Gastrocnemius medialis (tissue), 4 donors: ENCODE results near the gene TMPRSS13. TPM values are rescaled to one million over a fixed set of nuclear protein-coding genes. Genes with fewer than 3 reads are reported as not detected.

ENCODE experiments used
- ATAC-seq, 2 donors: fragments of 150-250 bp; one replicate each; pipeline ENCODE4 v1.9.1; 2016
- DNase-seq, 2 donors: peaks; one replicate each; pipeline ENCODE4 v3.0.0-alpha.2; 2019
- H3K27ac ChIP-seq, 4 donors: fragments of 200-600 bp; sonication (generic); 1 replicate in 1 of 4; 2 replicates in 3 of 4; pipeline ENCODE4 v1.5.1; 2016 to 2018; ENCODE audit warnings: mild to moderate bottlenecking in 2 of 4, moderate library complexity in 1 of 4
- H3K27me3 ChIP-seq, 3 donors: fragments of 200-600 bp; sonication (generic) in 2 of 3; 1 replicate in 1 of 3; 2 replicates in 2 of 3; pipeline versions ENCODE4 v1.5.1 to v1.6.0; 2016 to 2019; ENCODE audit warnings: mild to moderate bottlenecking in 1 of 3, moderate library complexity in 1 of 3
- H3K36me3 ChIP-seq, 2 donors: fragments of 200-600 bp; sonication (generic) in 1 of 2; one replicate each; pipeline ENCODE4 v1.5.1; 2017 to 2018
- H3K4me1 ChIP-seq, 2 donors: fragments of 200-600 bp; sonication (generic) in 1 of 2; one replicate each; pipeline ENCODE4 v1.5.1; 2016 to 2017; ENCODE audit warnings: mild to moderate bottlenecking in 2 of 2
- H3K4me3 ChIP-seq, 4 donors: fragments of 200-600 bp; sonication (generic) in 3 of 4; 1 replicate in 1 of 4; 2 replicates in 3 of 4; pipeline ENCODE4 v1.5.1; 2016 to 2019; ENCODE audit warnings: mild to moderate bottlenecking in 2 of 4
- H3K9me3 ChIP-seq, 3 donors: fragments of 200-600 bp; sonication (generic) in 2 of 3; 1 replicate in 1 of 3; 2 replicates in 2 of 3; pipeline ENCODE4 v1.5.1; 2016 to 2019
- POLR2A ChIP-seq, 2 donors: fragments of 450-650 bp; IDR thresholded peaks; one replicate each; pipeline ENCODE4 v1.6.1; 2017; ENCODE audit warnings: antibody characterized with exemption in 2 of 2, mild to moderate bottlenecking in 2 of 2, moderate library complexity in 2 of 2
- in situ Hi-C, 4 donors: fragments of 200-750 bp; cut with MboI; loops; one replicate each; pipeline versions ENCODE4 v1.15.0 to v1.8.0; 2017; ENCODE audit warnings: low sequenced_read_pairs in 4 of 4
- intact Hi-C: fragments of 100-400 bp; cut with DNase I; formaldehyde crosslinking; loops from one replicate; pipeline ENCODE4 v1.15.1; 2023; ENCODE audit warnings: low total_unique reads
- total RNA-seq, 4 donors: library from RNA; depleted of rRNA; stranded (reverse); fragments of >200 nt; gene quantifications; one replicate each; pipeline versions ENCODE4 v1.1.0 to v1.2.3, GENCODE V29; 2016
- TF ChIP-seq, protein P1 (sequence below), 5 experiments: fragments of 450-650 bp in 3 of 5; fragments of 200-600 bp in 2 of 5; sonication (generic) in 2 of 5; IDR thresholded peaks in 4 of 5; conservative IDR thresholded peaks in 1 of 5; 1 replicate in 4 of 5; 2 replicates in 1 of 5; pipeline ENCODE4 v1.5.1; 2016 to 2019; ENCODE audit warnings: antibody characterized with exemption in 5 of 5, mild to moderate bottlenecking in 3 of 5, moderate library complexity in 3 of 5

The TMPRSS13 gene
- total RNA-seq, 4 donors from 2014 or later, result not detected

DNA sequence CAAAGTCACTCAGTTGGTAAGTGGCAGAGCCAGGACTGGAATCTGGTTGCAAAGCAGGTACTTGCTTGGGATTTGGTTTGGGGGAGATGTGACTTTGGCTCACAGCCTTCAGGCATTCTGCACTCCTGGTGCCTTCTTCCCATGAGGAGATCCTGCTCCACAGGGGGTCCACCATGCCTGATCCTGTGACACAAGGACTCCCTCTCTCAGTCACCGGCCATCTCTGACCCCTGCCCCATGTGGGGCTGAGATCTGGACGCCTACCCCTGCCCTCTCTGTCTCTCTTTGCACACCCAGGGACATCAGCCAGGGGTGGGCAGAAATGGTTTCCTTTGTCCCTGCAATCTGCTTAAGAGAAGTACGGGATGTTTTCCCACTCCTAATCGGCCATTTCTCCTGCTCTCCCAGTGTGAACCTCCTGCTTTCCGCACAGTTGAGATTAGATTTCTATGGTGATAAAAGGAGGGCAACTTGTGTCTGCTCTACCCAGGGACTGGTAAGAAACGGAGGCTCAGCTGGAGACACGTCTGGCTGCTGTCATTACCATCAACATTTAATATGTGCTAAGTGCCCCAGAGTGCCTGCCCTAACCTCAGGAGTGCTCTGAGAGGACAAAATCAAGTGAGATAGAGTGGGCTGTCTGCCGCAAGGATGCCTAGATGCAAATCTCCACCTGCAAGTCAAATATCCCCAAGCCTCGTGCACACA lies 41.6 kb downstream of the TMPRSS13 start:
- intact Hi-C loops, result loop anchor here (10.0 kb wide), 1 partner anchor 567 kb away; no protein-coding TSS in a partner anchor
- H3K27ac ChIP-seq, result no peak overlapping the region
- H3K27me3 ChIP-seq, result no peaks in the 10 kb centered on the region
- peaks cover 0 to 13% of the 10 kb centered on the region in 2 donors for H3K4me1 ChIP-seq
- no peak overlapping the region for H3K4me3 ChIP-seq
- no peaks in the 10 kb centered on the region for H3K9me3 ChIP-seq
- ATAC-seq (no peak), DNase-seq (no peak)
- in situ Hi-C loops, result no loop called here
- no peaks in the 10 kb centered on the region for H3K36me3 ChIP-seq
- no peak for TF ChIP-seq POLR2A (IDR thresholded peaks at IDR 0.05)
- TF ChIP-seq, protein P1, sequence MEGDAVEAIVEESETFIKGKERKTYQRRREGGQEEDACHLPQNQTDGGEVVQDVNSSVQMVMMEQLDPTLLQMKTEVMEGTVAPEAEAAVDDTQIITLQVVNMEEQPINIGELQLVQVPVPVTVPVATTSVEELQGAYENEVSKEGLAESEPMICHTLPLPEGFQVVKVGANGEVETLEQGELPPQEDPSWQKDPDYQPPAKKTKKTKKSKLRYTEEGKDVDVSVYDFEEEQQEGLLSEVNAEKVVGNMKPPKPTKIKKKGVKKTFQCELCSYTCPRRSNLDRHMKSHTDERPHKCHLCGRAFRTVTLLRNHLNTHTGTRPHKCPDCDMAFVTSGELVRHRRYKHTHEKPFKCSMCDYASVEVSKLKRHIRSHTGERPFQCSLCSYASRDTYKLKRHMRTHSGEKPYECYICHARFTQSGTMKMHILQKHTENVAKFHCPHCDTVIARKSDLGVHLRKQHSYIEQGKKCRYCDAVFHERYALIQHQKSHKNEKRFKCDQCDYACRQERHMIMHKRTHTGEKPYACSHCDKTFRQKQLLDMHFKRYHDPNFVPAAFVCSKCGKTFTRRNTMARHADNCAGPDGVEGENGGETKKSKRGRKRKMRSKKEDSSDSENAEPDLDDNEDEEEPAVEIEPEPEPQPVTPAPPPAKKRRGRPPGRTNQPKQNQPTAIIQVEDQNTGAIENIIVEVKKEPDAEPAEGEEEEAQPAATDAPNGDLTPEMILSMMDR (IDR thresholded peaks at IDR 0.05 in 4 of 5, conservative IDR thresholded peaks at IDR 0.05 in 1 of 5), result no peak

DNA sequence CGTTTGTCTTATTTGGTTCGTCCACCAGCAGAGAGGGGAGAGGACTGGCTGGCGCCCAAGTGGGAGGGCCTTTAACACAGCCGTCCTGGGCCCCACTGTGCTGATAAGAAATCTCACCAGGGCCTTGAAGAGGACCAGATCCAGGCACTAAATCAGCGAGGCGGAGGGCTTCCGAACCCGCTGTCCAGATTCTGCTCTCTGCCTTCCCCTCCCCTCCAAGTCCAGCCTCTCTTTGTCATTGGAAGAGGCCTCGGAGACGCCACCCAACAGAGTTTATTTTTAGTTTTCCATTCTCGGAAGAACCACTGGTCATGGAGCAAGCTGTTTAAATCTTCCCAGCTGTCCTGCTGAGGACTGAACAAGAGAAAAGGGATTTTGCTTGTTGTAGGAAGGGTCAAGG lies 43.4 kb downstream of the TMPRSS13 start:
- no peak for DNase-seq
- ATAC-seq, result peak; percentile 89 to 91
- Histone ChIP-seq H3K36me3 (no peaks in the 10 kb centered on the region), H3K4me3 (peak overlapping the region; percentile 6 to 33 (median 30)), H3K27me3 (no peaks in the 10 kb centered on the region), H3K9me3 (no peaks in the 10 kb centered on the region), H3K4me1 (peaks cover 0 to 13% of the 10 kb centered on the region in 2 donors), H3K27ac (peak overlapping the region; percentile 16 to 69 (median 61))
- intact Hi-C loops, result loop anchor here (10.0 kb wide), 1 partner anchor 569 kb away; no protein-coding TSS in a partner anchor
- in situ Hi-C loops, result no loop called here
- peak in 1 of 2 donors; percentile 28 for TF ChIP-seq POLR2A (IDR thresholded peaks at IDR 0.05)
- TF ChIP-seq, protein P1 (IDR thresholded peaks at IDR 0.05 in 4 of 5, conservative IDR thresholded peaks at IDR 0.05 in 1 of 5), result no peak

DNA sequence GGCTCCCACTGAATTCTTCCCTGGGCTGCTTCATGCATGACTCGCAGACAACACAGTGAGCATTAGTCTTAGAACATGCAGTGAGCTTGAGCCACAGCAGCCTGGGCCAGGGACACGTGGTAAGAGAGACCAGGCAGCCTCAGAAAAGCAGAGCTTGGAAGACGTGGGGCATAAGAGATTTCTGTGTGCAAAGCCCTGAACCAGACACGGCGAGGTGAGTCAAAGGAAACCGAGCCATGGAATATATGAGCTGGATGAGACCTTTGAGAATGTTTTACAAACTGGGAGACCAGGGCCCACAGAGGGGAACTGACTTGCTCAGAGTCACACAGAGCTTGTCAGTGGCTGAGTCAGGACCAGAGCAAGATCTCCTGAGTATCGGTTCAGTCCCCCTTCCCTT lies 44.2 kb downstream of the TMPRSS13 start:
- Histone ChIP-seq H3K4me1 (peaks cover 0 to 13% of the 10 kb centered on the region in 2 donors), H3K36me3 (no peaks in the 10 kb centered on the region), H3K27me3 (no peaks in the 10 kb centered on the region), H3K27ac (peak overlapping the region; percentile 16 to 69 (median 61)), H3K9me3 (no peaks in the 10 kb centered on the region), H3K4me3 (no peak overlapping the region)
- DNase-seq, result no peak
- intact Hi-C loops, result loop anchor here (10.0 kb wide), 1 partner anchor 570 kb away; no protein-coding TSS in a partner anchor
- no peak for ATAC-seq
- in situ Hi-C loops, result no loop called here
- TF ChIP-seq, protein P1 (IDR thresholded peaks at IDR 0.05 in 4 of 5, conservative IDR thresholded peaks at IDR 0.05 in 1 of 5), result no peak
- no peak for TF ChIP-seq POLR2A (IDR thresholded peaks at IDR 0.05)

DNA sequence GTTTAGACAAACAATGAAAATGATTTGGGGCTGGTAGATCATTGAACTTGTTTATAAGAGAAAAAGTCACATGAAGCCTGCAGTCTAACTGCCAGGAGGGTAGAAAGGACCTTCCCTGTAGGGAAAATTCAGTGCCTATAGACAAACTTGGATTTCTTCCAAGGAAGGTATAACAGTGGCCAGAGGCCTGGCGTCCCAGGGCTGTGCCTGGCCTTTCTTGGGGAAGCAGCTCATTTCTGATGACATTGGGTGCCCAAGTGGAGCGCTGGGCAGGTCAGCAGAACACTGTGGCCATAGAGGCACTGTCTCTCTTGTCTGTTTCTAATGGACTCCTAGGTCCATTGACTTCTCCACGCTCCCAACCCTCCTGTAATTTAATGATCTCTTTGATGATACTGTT lies 46.1 kb downstream of the TMPRSS13 start:
- peaks cover 0 to 13% of the 10 kb centered on the region in 2 donors for H3K4me1 ChIP-seq
- no peaks in the 10 kb centered on the region for H3K36me3 ChIP-seq
- intact Hi-C loops, result loop anchor here (10.0 kb wide), 1 partner anchor 572 kb away; no protein-coding TSS in a partner anchor
- H3K9me3 ChIP-seq, result no peaks in the 10 kb centered on the region
- in situ Hi-C loops, result no loop called here
- H3K27me3 ChIP-seq, result peaks cover 6 to 10% (median 6%) of the 10 kb centered on the region in 3 donors
- ATAC-seq (no peak), DNase-seq (no peak)
- H3K4me3 ChIP-seq, result no peak overlapping the region
- TF ChIP-seq, protein P1 (IDR thresholded peaks at IDR 0.05 in 4 of 5, conservative IDR thresholded peaks at IDR 0.05 in 1 of 5), result no peak
- TF ChIP-seq POLR2A (IDR thresholded peaks at IDR 0.05), result no peak
- H3K27ac ChIP-seq, result no peak overlapping the region
